Neural crest cell (in vitro differentiated cells): ENCODE results near the gene LIN7C. TPM values are rescaled to one million over a fixed set of nuclear protein-coding genes. Genes with fewer than 3 reads are reported as not detected.

Experiments used
- DNase-seq: peaks from one replicate; pipeline ENCODE4 v3.0.0; 2021; ENCODE audit warnings: low read depth, mixed read lengths, low spot score
- H3K27ac Mint-ChIP-seq: one replicate; pipeline ENCODE4 v1.8.0; 2021; ENCODE audit warnings: mild to moderate bottlenecking, mixed read lengths; ENCODE audit not compliant: unreplicated experiment
- H3K27me3 Mint-ChIP-seq: 2 replicates; pipeline ENCODE4 v1.8.0; 2021; ENCODE audit warnings: low read depth, mild to moderate bottlenecking, mixed read lengths
- H3K36me3 Mint-ChIP-seq: 2 replicates; pipeline ENCODE4 v1.8.0; 2021; ENCODE audit warnings: low read depth, mild to moderate bottlenecking, mixed read lengths
- H3K4me1 Mint-ChIP-seq: 2 replicates; pipeline ENCODE4 v1.8.0; 2021; ENCODE audit warnings: mixed read lengths
- H3K4me3 Mint-ChIP-seq: one replicate; pipeline ENCODE4 v1.8.0; 2021; ENCODE audit warnings: mild to moderate bottlenecking, mixed read lengths
- H3K9me3 Mint-ChIP-seq: 2 replicates; pipeline ENCODE4 v1.8.0; 2021; ENCODE audit warnings: mixed read lengths
- total RNA-seq: library from RNA; stranded (reverse); gene quantifications from 2 replicates; pipeline ENCODE4 v1.2.1, GENCODE V29; 2021
- TF ChIP-seq, protein P1 (sequence below): fragments of 200-600 bp; sonication (generic); conservative IDR thresholded peaks from 2 replicates; pipeline ENCODE4 v1.5.0; 2021; ENCODE audit warnings: antibody characterized with exemption, mild to moderate bottlenecking

The LIN7C gene
- total RNA-seq, 1 donor from 2014 or later = 33.2 TPM

GRCh38 chr11:27545946-27546345 lies 39.4 kb upstream of the LIN7C start:
- no peaks in the 10 kb centered on the region for H3K36me3 Mint-ChIP-seq
- TF ChIP-seq, protein P1, sequence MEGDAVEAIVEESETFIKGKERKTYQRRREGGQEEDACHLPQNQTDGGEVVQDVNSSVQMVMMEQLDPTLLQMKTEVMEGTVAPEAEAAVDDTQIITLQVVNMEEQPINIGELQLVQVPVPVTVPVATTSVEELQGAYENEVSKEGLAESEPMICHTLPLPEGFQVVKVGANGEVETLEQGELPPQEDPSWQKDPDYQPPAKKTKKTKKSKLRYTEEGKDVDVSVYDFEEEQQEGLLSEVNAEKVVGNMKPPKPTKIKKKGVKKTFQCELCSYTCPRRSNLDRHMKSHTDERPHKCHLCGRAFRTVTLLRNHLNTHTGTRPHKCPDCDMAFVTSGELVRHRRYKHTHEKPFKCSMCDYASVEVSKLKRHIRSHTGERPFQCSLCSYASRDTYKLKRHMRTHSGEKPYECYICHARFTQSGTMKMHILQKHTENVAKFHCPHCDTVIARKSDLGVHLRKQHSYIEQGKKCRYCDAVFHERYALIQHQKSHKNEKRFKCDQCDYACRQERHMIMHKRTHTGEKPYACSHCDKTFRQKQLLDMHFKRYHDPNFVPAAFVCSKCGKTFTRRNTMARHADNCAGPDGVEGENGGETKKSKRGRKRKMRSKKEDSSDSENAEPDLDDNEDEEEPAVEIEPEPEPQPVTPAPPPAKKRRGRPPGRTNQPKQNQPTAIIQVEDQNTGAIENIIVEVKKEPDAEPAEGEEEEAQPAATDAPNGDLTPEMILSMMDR = no peak
- H3K4me3 Mint-ChIP-seq = no peak overlapping the region
- no peak for DNase-seq
- no peaks in the 10 kb centered on the region for H3K27me3 Mint-ChIP-seq
- H3K4me1 Mint-ChIP-seq = no peaks in the 10 kb centered on the region
- no peaks in the 10 kb centered on the region for H3K9me3 Mint-ChIP-seq
- H3K27ac Mint-ChIP-seq = no peak overlapping the region

- H3K27ac Mint-ChIP-seq = no peak overlapping the region
- H3K4me1 Mint-ChIP-seq = no peaks in the 10 kb centered on the region
- no peaks in the 10 kb centered on the region for H3K36me3 Mint-ChIP-seq
- no peak overlapping the region for H3K4me3 Mint-ChIP-seq
- no peak for DNase-seq
- no peaks in the 10 kb centered on the region for H3K27me3 Mint-ChIP-seq
- TF ChIP-seq, protein P1 = no peak
- H3K9me3 Mint-ChIP-seq = no peaks in the 10 kb centered on the region
Observed at GRCh38 chr11:27545035-27545434, 38.5 kb upstream of the LIN7C start.

GRCh38 chr11:27541790-27542189 lies 35.2 kb upstream of the LIN7C start:
- Mint-ChIP-seq H3K9me3 (no peaks in the 10 kb centered on the region), H3K36me3 (no peaks in the 10 kb centered on the region), H3K4me1 (no peaks in the 10 kb centered on the region), H3K27ac (no peak overlapping the region), H3K27me3 (no peaks in the 10 kb centered on the region), H3K4me3 (no peak overlapping the region)
- TF ChIP-seq, protein P1 = no peak
- no peak for DNase-seq

DNA sequence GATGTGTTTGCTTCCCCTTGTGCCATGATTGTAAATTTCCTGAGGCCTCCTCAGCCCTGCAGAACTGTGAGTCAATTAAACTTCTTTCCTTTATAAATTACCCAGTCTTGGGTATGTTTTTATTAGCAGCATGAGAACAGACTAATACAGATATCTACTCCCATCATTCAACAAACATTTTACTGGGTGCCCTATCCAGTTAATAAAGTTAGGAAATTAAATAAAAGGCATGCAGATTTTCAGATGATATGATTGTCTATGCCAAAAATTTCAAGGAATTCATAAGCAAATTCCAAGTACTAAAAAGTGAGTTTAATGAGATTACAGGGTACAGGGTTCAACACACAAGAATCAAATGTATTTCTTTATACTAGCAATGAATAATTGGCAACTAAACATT lies 33.5 kb upstream of the LIN7C start:
- no peak overlapping the region for H3K27ac Mint-ChIP-seq
- no peaks in the 10 kb centered on the region for H3K36me3 Mint-ChIP-seq
- no peak for DNase-seq
- H3K9me3 Mint-ChIP-seq = no peaks in the 10 kb centered on the region
- H3K4me3 Mint-ChIP-seq = no peak overlapping the region
- TF ChIP-seq, protein P1 = no peak
- no peaks in the 10 kb centered on the region for H3K27me3 Mint-ChIP-seq
- H3K4me1 Mint-ChIP-seq = no peaks in the 10 kb centered on the region

GRCh38 chr11:27535103-27535502 lies 28.5 kb upstream of the LIN7C start:
- no peaks in the 10 kb centered on the region for H3K4me1 Mint-ChIP-seq

More at GRCh38 chr11:27535103-27535502, 28.5 kb upstream of the LIN7C start:
- Mint-ChIP-seq H3K4me3 (no peak overlapping the region), H3K27ac (no peak overlapping the region), H3K36me3 (no peaks in the 10 kb centered on the region), H3K9me3 (no peaks in the 10 kb centered on the region), H3K27me3 (no peaks in the 10 kb centered on the region)
- DNase-seq = no peak
- TF ChIP-seq, protein P1 = no peak
